ENCODE measurements around the gene RXFP4.
A peak's percentile ranks its signal among the peaks of the same experiment; 100 is the strongest.

The RXFP4 gene

GRCh38 chr1:155989242-155990004, 48.0 kb downstream of the RXFP4 start:
- peak; percentile 78 to 82 for DNase-seq (ENCODE audit: low read depth in 2 of 2)
- peak; percentile 99 for TF ChIP-seq CTCF (IDR thresholded peaks at IDR 0.05; ENCODE audit: low read depth, low read length)

GRCh38 chr1:155990005-155990739, 48.7 kb downstream of the RXFP4 start:
- DNase-seq (ENCODE audit: low read depth in 2 of 2): no peak
- no peak for TF ChIP-seq CTCF (IDR thresholded peaks at IDR 0.05; ENCODE audit: low read depth, low read length)
- H3K4me3 ChIP-seq (replicated peaks in 1 of 2; ENCODE audit: low read depth in 2 of 2, low read length in 2 of 2): no peak overlapping the region

More at GRCh38 chr1:155989242-155990004, 48.0 kb downstream of the RXFP4 start:
- H3K4me3 ChIP-seq (replicated peaks in 1 of 2; ENCODE audit: low read depth in 2 of 2, low read length in 2 of 2): peak overlapping the region in 1 of 2 donors; percentile 18
